GM21737 (cell line): Measurements from ENCODE around the gene NCCRP1.

Experiments used
- ATAC-seq: cut with Tn5 transposase; IDR thresholded peaks from one replicate; pipeline ENCODE4 v1.9.1; 2021; ENCODE audit warnings: mild to moderate bottlenecking, moderate library complexity; ENCODE audit not compliant: unreplicated experiment

The NCCRP1 gene

GRCh38 chr19:39196860-39197562 is at the start of gene NCCRP1:
NCCRP1 (plus strand) TSS chr19:39196964; CDS start chr19:39196983, 19 bp downstream.
- no peak for ATAC-seq

- ATAC-seq: no peak
Measured at GRCh38 chr19:39147480-39147879, 49.3 kb upstream of the NCCRP1 start.

- no peak for ATAC-seq
Measured at GRCh38 chr19:39148939-39149529, 47.7 kb upstream of the NCCRP1 start.

GRCh38 chr19:39150235-39150634 is 46.5 kb upstream of the NCCRP1 start:
- ATAC-seq: no peak

- ATAC-seq: no peak
Measured at GRCh38 chr19:39150807-39151600, 45.8 kb upstream of the NCCRP1 start.

- no peak for ATAC-seq
Measured at GRCh38 chr19:39152066-39152465, 44.7 kb upstream of the NCCRP1 start.

- no peak for ATAC-seq
Measured at GRCh38 chr19:39154100-39154628, 42.6 kb upstream of the NCCRP1 start.

GRCh38 chr19:39154629-39155100 is 42.1 kb upstream of the NCCRP1 start:
- no peak for ATAC-seq

GRCh38 chr19:39155114-39155700 is 41.6 kb upstream of the NCCRP1 start:
- ATAC-seq: no peak

- no peak for ATAC-seq
Measured at GRCh38 chr19:39155741-39156140, 41.0 kb upstream of the NCCRP1 start.

- ATAC-seq: no peak
Measured at GRCh38 chr19:39156326-39157230, 40.2 kb upstream of the NCCRP1 start.

- no peak for ATAC-seq
Measured at GRCh38 chr19:39157275-39157996, 39.3 kb upstream of the NCCRP1 start.

GRCh38 chr19:39157997-39158389 is 38.8 kb upstream of the NCCRP1 start:
- ATAC-seq: no peak

GRCh38 chr19:39158646-39159260 is 38.0 kb upstream of the NCCRP1 start:
- ATAC-seq: no peak

GRCh38 chr19:39160523-39160861 is 36.3 kb upstream of the NCCRP1 start:
- no peak for ATAC-seq

- ATAC-seq: no peak
Measured at GRCh38 chr19:39160889-39161672, 35.7 kb upstream of the NCCRP1 start.

GRCh38 chr19:39162441-39163043 is 34.2 kb upstream of the NCCRP1 start:
- no peak for ATAC-seq

- no peak for ATAC-seq
Measured at GRCh38 chr19:39163621-39164020, 33.1 kb upstream of the NCCRP1 start.
